ENCODE data around the gene ZCCHC24.

Gene ZCCHC24

GRCh38 chr10:79437111-79437814, 8.2 kb downstream of the ZCCHC24 start:
- H3F3A ChIP-seq (ENCODE audit: control insufficient read depth, insufficient read depth), result no peaks in the 10 kb centered on the region
- no peak overlapping the region for H3K27ac ChIP-seq (ENCODE audit: low read depth, low read length)
- H3K79me2 ChIP-seq (ENCODE audit: control insufficient read depth, low read length), result no peaks in the 10 kb centered on the region
- H3K36me3 ChIP-seq (ENCODE audit: control insufficient read depth, low read length), result no peaks in the 10 kb centered on the region
- no peaks in the 10 kb centered on the region for H3K4me1 ChIP-seq (ENCODE audit: control insufficient read depth, low read length)
- no peaks in the 10 kb centered on the region for H3K9me3 ChIP-seq (ENCODE audit: control insufficient read depth, insufficient read depth, low read length)
- H3K9me2 ChIP-seq (replicated peaks; ENCODE audit: control insufficient read depth, low read length), result no peaks in the 10 kb centered on the region
- no peak overlapping the region for H3K4me2 ChIP-seq (ENCODE audit: low read length)
- no peak for TF ChIP-seq CTCF (IDR thresholded peaks at IDR 0.05; ENCODE audit: low read depth, low read length, poor library complexity, severe bottlenecking)
- no peak for TF ChIP-seq EZH2phosphoT487 (IDR thresholded peaks at IDR 0.05; ENCODE audit: borderline replicate concordance, low read length)
- no peaks in the 10 kb centered on the region for H4K20me1 ChIP-seq (ENCODE audit: control insufficient read depth, insufficient read depth, low read depth, low read length)
- peaks cover 40% of the 10 kb centered on the region for H3K27me3 ChIP-seq (ENCODE audit: control insufficient read depth, low read length)
- H3K4me3 ChIP-seq (ENCODE audit: low read length), result no peak overlapping the region

DNA sequence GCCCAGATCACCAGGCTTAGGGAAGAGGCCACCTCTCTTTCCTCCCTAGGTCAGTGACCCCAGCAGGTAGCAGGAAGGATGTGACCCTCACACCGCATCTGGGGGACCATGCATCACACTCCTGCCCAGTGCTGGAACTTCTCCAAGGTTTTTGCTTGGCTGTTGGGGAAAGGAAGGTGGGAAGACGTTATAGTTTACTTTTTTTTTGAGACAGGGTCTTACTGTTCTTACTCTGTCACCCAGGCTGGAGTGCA, 8.6 kb downstream of the ZCCHC24 start:
- H3K79me2 ChIP-seq (ENCODE audit: control insufficient read depth, low read length), result no peaks in the 10 kb centered on the region
- H3K9me3 ChIP-seq (ENCODE audit: control insufficient read depth, insufficient read depth, low read length), result no peaks in the 10 kb centered on the region
- no peaks in the 10 kb centered on the region for H3K36me3 ChIP-seq (ENCODE audit: control insufficient read depth, low read length)
- H4K20me1 ChIP-seq (ENCODE audit: control insufficient read depth, insufficient read depth, low read depth, low read length), result no peaks in the 10 kb centered on the region
- H3K9me2 ChIP-seq (replicated peaks; ENCODE audit: control insufficient read depth, low read length), result no peaks in the 10 kb centered on the region
- no peak for TF ChIP-seq CTCF (IDR thresholded peaks at IDR 0.05; ENCODE audit: low read depth, low read length, poor library complexity, severe bottlenecking)
- TF ChIP-seq EZH2phosphoT487 (IDR thresholded peaks at IDR 0.05; ENCODE audit: borderline replicate concordance, low read length), result no peak
- peaks cover 36% of the 10 kb centered on the region for H3K27me3 ChIP-seq (ENCODE audit: control insufficient read depth, low read length)
- no peak overlapping the region for H3K4me2 ChIP-seq (ENCODE audit: low read length)
- no peak overlapping the region for H3K27ac ChIP-seq (ENCODE audit: low read depth, low read length)
- H3F3A ChIP-seq (ENCODE audit: control insufficient read depth, insufficient read depth), result no peaks in the 10 kb centered on the region
- H3K4me1 ChIP-seq (ENCODE audit: control insufficient read depth, low read length), result no peaks in the 10 kb centered on the region
- H3K4me3 ChIP-seq (ENCODE audit: low read length), result no peak overlapping the region

- H3K4me3 ChIP-seq (ENCODE audit: low read length), result no peak overlapping the region
- no peak overlapping the region for H3K4me2 ChIP-seq (ENCODE audit: low read length)
- H4K20me1 ChIP-seq (ENCODE audit: control insufficient read depth, insufficient read depth, low read depth, low read length), result no peaks in the 10 kb centered on the region
- H3K9me3 ChIP-seq (ENCODE audit: control insufficient read depth, insufficient read depth, low read length), result no peaks in the 10 kb centered on the region
- H3K27ac ChIP-seq (ENCODE audit: low read depth, low read length), result no peak overlapping the region
- no peaks in the 10 kb centered on the region for H3F3A ChIP-seq (ENCODE audit: control insufficient read depth, insufficient read depth)
- H3K4me1 ChIP-seq (ENCODE audit: control insufficient read depth, low read length), result no peaks in the 10 kb centered on the region
- H3K79me2 ChIP-seq (ENCODE audit: control insufficient read depth, low read length), result no peaks in the 10 kb centered on the region
- H3K36me3 ChIP-seq (ENCODE audit: control insufficient read depth, low read length), result no peaks in the 10 kb centered on the region
- no peak for TF ChIP-seq EZH2phosphoT487 (IDR thresholded peaks at IDR 0.05; ENCODE audit: borderline replicate concordance, low read length)
- no peaks in the 10 kb centered on the region for H3K9me2 ChIP-seq (replicated peaks; ENCODE audit: control insufficient read depth, low read length)
- peaks cover 32% of the 10 kb centered on the region for H3K27me3 ChIP-seq (ENCODE audit: control insufficient read depth, low read length)
Measured at GRCh38 chr10:79436066-79436849, 9.2 kb downstream of the ZCCHC24 start.

All from DOHH2 (cell line).